HCT116 (cell line): ENCODE measurements around the gene SMIM24. TPM values are rescaled to one million over a fixed set of nuclear protein-coding genes. Genes with fewer than 3 reads are reported as not detected.

ENCODE experiments used
- ATAC-seq: fragments of 200-7000 bp; cut with Tn5 transposase; 2 replicates; pipeline ENCODE4 v1.9.1; 2020; ENCODE audit warnings: mild to moderate bottlenecking, moderate library complexity
- BruUV-seq: library from RNA; stranded (reverse); fragments of 400-500 nt; replicated peaks from 2 replicates; lab custom pipeline; 2021; lab: Mats Ljungman, UMichigan
- CTCF ChIA-PET: fragments of 300-600 bp; sonication (Branson Sonifier 250); formaldehyde crosslinking; loops from one replicate; lab custom pipeline; 2021; ENCODE audit warnings: antibody characterized with exemption; lab: Charles Lee
- POLR2A ChIA-PET: fragments of 300-600, 350-600 bp; sonication (Branson Sonifier 250); formaldehyde crosslinking; loops from one replicate; lab custom pipeline; 2021; ENCODE audit warnings: antibody characterized with exemption; lab: Charles Lee
- RAD21 ChIA-PET, 2 experiments: fragments of 300-600 bp; sonication (Branson Sonifier 250); formaldehyde crosslinking; loops; one replicate each; lab custom pipeline; 2023; ENCODE audit warnings: low total read pairs in 2 of 2; ENCODE audit not compliant: uncharacterized antibody in 2 of 2, unreplicated experiment in 2 of 2, low non-redundant PET in 1 of 2; lab: Charles Lee
- DNase-seq: peaks from one replicate; pipeline ENCODE4 v3.0.0-alpha.2; 2010; ENCODE audit warnings: low read depth, low spot score
- H2AFZ ChIP-seq: fragments of 200-600 bp; shearing (Covaris generic), sonication (generic); 2 replicates; pipeline ENCODE4 v1.6.1; 2017; ENCODE audit warnings: low read depth, mixed run types, mixed read lengths, antibody characterized with exemption, low read length; ENCODE audit not compliant: poor library complexity, severe bottlenecking
- H3K27ac ChIP-seq: 2 replicates; pipeline ENCODE4 v1.5.1; 2012; ENCODE audit warnings: low read depth, low read length
- H3K27me3 ChIP-seq: fragments of 200-600 bp; sonication (generic); 2 replicates; pipeline ENCODE4 v1.6.1; 2016; ENCODE audit warnings: mixed run types, low read length, mixed read lengths; ENCODE audit not compliant: insufficient read depth
- H3K36me3 ChIP-seq, 2 experiments: fragments of 200-500 bp in 1 of 2; fragments of 200-600 bp in 1 of 2; sonication (Bioruptor generic) in 1 of 2; sonication (generic) in 1 of 2; 2 replicates each; pipeline versions ENCODE4 v1.5.1 to v1.6.1; 2014 to 2016; ENCODE audit warnings: low read length in 2 of 2, inconsistent platforms in 1 of 2, mixed read lengths in 1 of 2, mixed run types in 1 of 2; ENCODE audit not compliant: insufficient read depth in 2 of 2, control insufficient read depth in 1 of 2
- H3K4me1 ChIP-seq, 2 experiments: fragments of 200-600 bp in 1 of 2; sonication (generic) in 1 of 2; 2 replicates each; pipeline versions ENCODE4 v1.5.1 to v1.6.1; 2012 to 2017; ENCODE audit warnings: low read length in 2 of 2, inconsistent platforms in 1 of 2, mild to moderate bottlenecking in 1 of 2, mixed read lengths in 1 of 2, mixed run types in 1 of 2, moderate library complexity in 1 of 2; ENCODE audit not compliant: insufficient read depth in 2 of 2, control insufficient read depth in 1 of 2
- H3K4me2 ChIP-seq: fragments of 200-600 bp; sonication (generic); 2 replicates; pipeline ENCODE4 v1.6.1; 2017; ENCODE audit warnings: mixed run types, low read length, mixed read lengths
- H3K4me3 ChIP-seq, 2 experiments: fragments of 200-600 bp in 1 of 2; sonication (generic) in 1 of 2; replicated peaks in 1 of 2; 2 replicates each; pipeline ENCODE4 v1.5.1; 2011 to 2016; ENCODE audit warnings: low read length in 2 of 2, control low read depth in 1 of 2, low read depth in 1 of 2, mild to moderate bottlenecking in 1 of 2, mixed read lengths in 1 of 2, mixed run types in 1 of 2
- H3K79me2 ChIP-seq: fragments of 200-600 bp; sonication (generic); 2 replicates; pipeline ENCODE4 v1.6.1; 2017; ENCODE audit warnings: mild to moderate bottlenecking, mixed run types, low read length, moderate library complexity, mixed read lengths; ENCODE audit not compliant: insufficient read depth
- H3K9ac ChIP-seq: fragments of 200-600 bp; sonication (generic); 2 replicates; pipeline ENCODE4 v1.6.1; 2016; ENCODE audit warnings: low read length, mixed read lengths
- H3K9me2 ChIP-seq: fragments of 200-600 bp; sonication (generic), shearing (Covaris generic); 2 replicates; pipeline ENCODE4 v1.6.1; 2017; ENCODE audit warnings: mixed run types, mild to moderate bottlenecking, moderate library complexity; ENCODE audit not compliant: insufficient read depth
- H3K9me3 ChIP-seq, 2 experiments: fragments of 200-500 bp in 1 of 2; fragments of 200-600 bp in 1 of 2; sonication (Bioruptor generic) in 1 of 2; sonication (generic) in 1 of 2; 2 replicates each; pipeline ENCODE4 v1.6.1; 2014 to 2017; ENCODE audit warnings: low read length in 2 of 2, mixed read lengths in 2 of 2, inconsistent platforms in 1 of 2, low read depth in 1 of 2, mild to moderate bottlenecking in 1 of 2, mixed run types in 1 of 2, moderate library complexity in 1 of 2; ENCODE audit not compliant: control insufficient read depth in 1 of 2, insufficient read depth in 1 of 2
- H4K20me1 ChIP-seq: fragments of 200-600 bp; sonication (generic), shearing (Covaris generic); 2 replicates; pipeline ENCODE4 v1.6.1; 2017; ENCODE audit warnings: mixed run types, mild to moderate bottlenecking, moderate library complexity; ENCODE audit not compliant: insufficient read depth
- CBX3 ChIP-seq: IDR thresholded peaks from 2 replicates; pipeline ENCODE4 v1.6.1; 2012; ENCODE audit warnings: low read depth
- CEBPB ChIP-seq: IDR thresholded peaks from 2 replicates; pipeline ENCODE4 v1.6.1; 2012; ENCODE audit warnings: low read depth
- ELF1 ChIP-seq: IDR thresholded peaks from 2 replicates; pipeline ENCODE4 v1.6.1; 2012; ENCODE audit warnings: low read depth, borderline replicate concordance
- FOSL1 ChIP-seq: IDR thresholded peaks from 2 replicates; pipeline ENCODE4 v1.6.1; 2012; ENCODE audit warnings: low read depth
- MAX ChIP-seq: IDR thresholded peaks from 2 replicates; pipeline ENCODE4 v1.6.1; 2012
- SIN3A ChIP-seq: IDR thresholded peaks from 2 replicates; pipeline ENCODE4 v1.6.1; 2012; ENCODE audit warnings: low read depth
- SP1 ChIP-seq: IDR thresholded peaks from 2 replicates; pipeline ENCODE4 v1.6.1; 2012; ENCODE audit warnings: low read depth
- YY1 ChIP-seq: IDR thresholded peaks from 2 replicates; pipeline ENCODE4 v1.6.1; 2011; ENCODE audit warnings: low read length, low read depth, moderate library complexity, mild to moderate bottlenecking; ENCODE audit not compliant: insufficient replicate concordance; ENCODE audit errors: extremely low read depth
- ZBTB33 ChIP-seq: IDR thresholded peaks from 2 replicates; pipeline ENCODE4 v1.6.1; 2011; ENCODE audit warnings: mild to moderate bottlenecking, low read length, moderate library complexity; ENCODE audit not compliant: insufficient replicate concordance; ENCODE audit errors: extremely low read depth
- ZNF274 ChIP-seq: fragments of 200-500 bp; sonication (Bioruptor generic); IDR thresholded peaks from 2 replicates; pipeline ENCODE4 v1.6.1; 2014; ENCODE audit warnings: mild to moderate bottlenecking, low read depth, low read length, inconsistent platforms
- intact Hi-C: fragments of 100-400 bp; cut with micrococcal nuclease; formaldehyde crosslinking; loops from 2 replicates; pipeline ENCODE4 v1.10.0; 2022
- total RNA-seq: library from RNA; stranded (reverse); gene quantifications from one replicate; pipeline ENCODE4 v1.2.1, GENCODE V29; 2021; ENCODE audit not compliant: unreplicated experiment

The SMIM24 gene
- total RNA-seq, 1 experiment from 2014 or later, result not detected

DNA sequence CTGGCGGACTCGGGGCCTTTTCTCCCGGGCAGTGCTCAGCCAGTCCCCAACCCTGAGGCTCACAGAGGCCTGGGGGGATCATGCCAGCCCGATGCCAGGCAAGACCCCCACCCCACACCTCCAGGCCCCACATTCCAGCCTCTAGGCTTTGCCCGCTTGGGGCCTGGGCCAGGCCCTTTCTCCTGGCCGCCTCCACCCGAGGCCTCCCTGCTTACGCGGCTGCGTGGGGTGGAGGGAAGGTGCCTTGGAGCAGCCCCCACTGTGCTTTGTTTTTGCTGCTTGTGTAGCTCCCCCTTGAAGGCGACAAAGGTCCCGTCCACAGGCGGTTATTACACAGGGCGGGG lies 38.4 kb downstream of the SMIM24 start:
- POLR2A ChIA-PET, result no interaction called here

More for the DNA sequence above, 38.4 kb downstream of the SMIM24 start:
- Histone ChIP-seq H3K4me1 (peaks cover 0 to 4% of the 10 kb centered on the region in 2 experiments; a peak in 1 of 4 replicates), H3K4me3 (no peak overlapping the region), H2AFZ (no peak overlapping the region), H3K4me2 (no peak overlapping the region), H4K20me1 (no peaks in the 10 kb centered on the region), H3K9me2 (no peaks in the 10 kb centered on the region), H3K36me3 (peaks cover 10 to 41% of the 10 kb centered on the region in 2 experiments; a peak in 3 of 4 replicates), H3K27me3 (no peaks in the 10 kb centered on the region), H3K9me3 (no peaks in the 10 kb centered on the region), H3K27ac (no peak overlapping the region), H3K79me2 (peaks cover 51% of the 10 kb centered on the region), H3K9ac (no peak overlapping the region)
- TF ChIP-seq CEBPB (no peak), SIN3A (no peak), YY1 (no peak), CBX3 (no peak), ZNF274 (no peak), MAX (no peak), SP1 (no peak), FOSL1 (no peak), ZBTB33 (no peak), ELF1 (no peak)
- RAD21 ChIA-PET, result interaction anchor here in 1 of 2 experiments (0.6 kb wide), 1 partner anchor 137 kb away, joined by 5 read pairs; no protein-coding TSS in a partner anchor
- CTCF ChIA-PET, result interaction anchor here (1.0 kb wide), 1 partner anchor 12 kb away, joined by 6 read pairs; no protein-coding TSS in a partner anchor
- no peak for DNase-seq
- intact Hi-C loops, result no loop called here
- BruUV-seq, result no TSS peak
- ATAC-seq, result no peak
